HG03196 (cell line): ENCODE data around the gene TSHZ2.

Experiments
- ATAC-seq: cut with Tn5 transposase; IDR thresholded peaks from one replicate; pipeline ENCODE4 v1.9.1; 2021; ENCODE audit not compliant: unreplicated experiment

The TSHZ2 gene

DNA sequence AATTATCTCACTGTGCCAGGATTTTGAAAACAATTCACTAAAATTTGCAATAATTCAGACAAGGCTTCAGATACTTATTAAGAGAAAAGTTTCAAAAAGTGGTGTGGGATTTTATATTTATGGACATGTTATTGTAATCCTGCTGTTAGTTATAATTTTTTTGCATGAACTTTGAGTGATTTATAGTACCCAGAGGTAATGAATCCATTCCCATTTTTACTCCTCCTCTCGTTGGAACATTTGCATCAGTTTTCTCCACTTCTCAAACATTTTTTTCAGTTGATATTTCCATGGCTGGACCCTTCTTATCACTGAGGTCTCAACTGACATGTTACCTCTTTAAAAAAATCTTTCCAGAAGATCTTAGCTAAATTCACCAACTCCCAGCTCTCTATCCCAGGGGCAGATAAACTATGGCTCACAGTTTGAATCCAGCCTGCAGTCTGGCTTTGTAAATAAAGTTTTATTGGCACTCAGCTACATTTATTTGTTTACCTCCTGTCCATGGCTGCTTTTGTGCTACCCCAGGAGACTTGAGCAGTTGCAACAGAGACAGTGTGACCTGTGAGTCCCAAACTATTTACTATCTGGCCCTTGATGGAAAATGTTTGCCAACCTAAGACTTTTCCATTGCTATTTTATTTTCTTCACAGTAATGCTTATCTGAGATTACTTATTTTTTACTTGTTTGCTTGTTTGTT is 83.4 kb downstream of the TSHZ2 start:
- ATAC-seq: no peak

DNA sequence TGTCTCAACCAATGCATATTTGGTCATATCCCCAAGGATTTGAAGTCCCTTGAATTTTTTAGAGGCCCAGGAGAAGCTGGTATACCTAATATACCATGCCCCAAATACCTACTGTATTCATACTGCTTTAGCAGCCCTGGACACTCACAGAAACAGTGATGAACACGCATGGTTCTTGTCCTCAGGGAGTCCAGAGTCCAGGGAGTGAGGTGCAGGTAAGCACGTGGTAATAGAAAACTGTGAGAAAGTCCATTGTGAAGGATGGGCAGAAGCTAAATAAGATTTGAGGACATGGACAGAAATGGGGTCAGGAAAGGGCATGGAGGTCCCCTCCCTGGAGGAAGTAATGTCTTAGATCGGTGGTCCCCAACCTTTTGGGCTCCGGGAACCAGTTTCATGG is 85.4 kb downstream of the TSHZ2 start:
- no peak for ATAC-seq

DNA sequence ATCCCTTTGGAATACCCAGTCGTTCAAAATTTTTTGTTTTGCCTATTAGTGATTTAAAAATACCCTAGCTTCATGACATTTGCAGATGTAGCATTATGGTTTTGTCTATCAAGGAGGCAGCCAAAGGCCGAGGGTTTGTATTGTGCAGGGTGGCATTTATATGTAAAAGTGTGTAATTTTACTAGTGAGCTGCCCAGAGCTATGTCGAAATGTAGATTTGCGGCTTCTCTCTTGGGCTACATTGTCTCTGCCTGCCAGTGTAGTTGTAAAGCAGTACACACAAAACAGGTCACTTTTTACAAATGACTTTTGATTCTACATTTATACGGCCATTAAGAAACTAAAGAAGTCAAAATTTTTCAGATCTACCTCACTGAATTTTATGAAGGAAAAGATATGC is 87.7 kb downstream of the TSHZ2 start:
- no peak for ATAC-seq

DNA sequence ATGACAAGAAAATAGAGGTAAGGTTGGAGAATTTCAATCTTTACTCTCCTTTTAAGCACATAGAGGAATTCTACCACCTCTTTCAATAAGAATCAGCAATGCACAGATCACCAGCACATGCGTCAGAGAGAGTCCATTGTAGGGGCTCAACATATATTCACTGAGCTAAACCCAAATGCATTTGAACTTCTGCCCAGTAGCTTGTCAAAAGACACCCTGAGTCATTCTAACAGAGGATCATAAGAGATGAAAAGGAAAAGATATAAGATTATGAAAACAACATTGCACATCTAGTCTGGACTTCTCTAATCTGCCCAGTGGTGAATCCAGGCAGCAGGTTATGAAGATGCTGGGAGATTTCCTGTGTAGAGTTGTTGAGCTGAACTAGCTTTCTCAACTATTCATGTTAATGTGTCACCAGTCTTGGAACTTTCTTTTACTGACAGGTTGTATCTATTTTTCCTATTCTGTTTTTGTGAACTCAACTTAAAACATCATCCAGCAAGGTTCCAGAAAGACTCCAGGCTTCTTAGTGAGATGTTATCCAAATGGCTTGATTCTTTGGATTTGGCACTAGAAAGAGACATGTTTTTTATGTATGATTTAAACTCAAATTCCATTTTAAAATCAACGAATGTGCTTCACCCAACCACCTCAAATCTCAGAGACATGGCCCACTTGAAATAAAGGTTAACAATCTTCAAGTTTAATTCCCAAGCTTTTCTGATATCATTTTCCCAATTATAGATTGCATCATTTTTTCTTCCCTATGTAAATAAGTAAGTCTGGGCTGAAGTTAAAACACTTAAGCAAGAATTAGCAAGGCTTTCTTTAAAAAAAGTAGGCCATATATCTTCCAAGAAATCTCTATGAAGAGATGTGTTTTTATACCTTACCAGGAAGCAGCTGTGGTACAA is 89.3 kb downstream of the TSHZ2 start:
- ATAC-seq: no peak

DNA sequence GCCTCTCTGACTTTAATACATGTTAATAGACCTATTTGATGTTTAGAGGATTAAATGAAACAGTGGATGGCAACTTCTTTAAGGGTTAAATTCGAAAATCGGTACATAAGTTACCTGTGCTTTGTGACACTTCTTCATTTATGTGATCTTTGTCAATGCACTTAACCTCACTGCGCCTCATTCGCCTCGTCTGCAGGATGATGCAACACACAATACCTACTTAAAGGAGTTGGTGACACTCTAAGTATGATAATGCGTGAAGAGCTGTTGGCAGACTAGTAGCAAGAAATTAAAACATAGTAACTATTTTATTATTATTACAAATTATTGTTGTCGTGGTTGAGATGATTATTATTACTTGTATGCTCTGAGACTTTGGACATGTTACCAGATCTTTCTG is 92.8 kb downstream of the TSHZ2 start:
- ATAC-seq: no peak

DNA sequence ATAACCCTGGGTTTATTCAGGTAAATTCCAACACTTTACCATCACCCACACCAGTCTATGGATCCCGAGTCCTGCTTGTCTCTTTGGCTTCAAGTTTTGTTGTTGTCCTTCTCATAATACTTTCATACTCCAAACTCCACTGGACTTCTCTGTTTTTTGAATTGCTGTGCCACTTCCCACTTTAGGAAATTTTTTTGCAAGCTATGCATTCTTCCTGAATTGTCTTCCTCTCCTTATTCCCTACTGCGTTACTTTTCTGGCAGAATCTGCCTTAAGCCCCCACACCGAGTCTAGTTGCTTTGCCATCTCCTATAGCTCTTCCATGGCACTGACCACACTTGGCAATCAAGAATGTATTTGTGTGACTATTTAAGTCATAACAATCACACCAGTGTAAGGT is 96.1 kb downstream of the TSHZ2 start:
- no peak for ATAC-seq

DNA sequence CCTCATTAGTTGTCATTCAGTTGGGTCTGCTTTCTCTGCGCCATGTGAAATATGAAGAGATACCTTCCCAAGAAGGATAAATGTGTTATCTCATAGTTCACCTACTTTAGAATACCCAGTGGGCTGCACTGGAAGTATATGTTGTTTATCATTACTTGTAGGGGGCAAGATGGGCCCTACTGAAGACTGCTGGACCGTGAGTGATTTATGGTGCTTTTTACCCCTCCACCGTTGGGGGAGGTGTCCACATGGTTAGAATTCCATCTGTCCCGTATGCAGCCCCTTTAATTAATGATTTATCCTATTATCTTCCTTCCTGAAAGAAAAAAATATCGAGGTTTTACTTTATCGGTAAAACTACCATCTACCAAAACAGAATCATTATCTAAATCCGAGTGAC is 97.0 kb downstream of the TSHZ2 start:
- no peak for ATAC-seq

DNA sequence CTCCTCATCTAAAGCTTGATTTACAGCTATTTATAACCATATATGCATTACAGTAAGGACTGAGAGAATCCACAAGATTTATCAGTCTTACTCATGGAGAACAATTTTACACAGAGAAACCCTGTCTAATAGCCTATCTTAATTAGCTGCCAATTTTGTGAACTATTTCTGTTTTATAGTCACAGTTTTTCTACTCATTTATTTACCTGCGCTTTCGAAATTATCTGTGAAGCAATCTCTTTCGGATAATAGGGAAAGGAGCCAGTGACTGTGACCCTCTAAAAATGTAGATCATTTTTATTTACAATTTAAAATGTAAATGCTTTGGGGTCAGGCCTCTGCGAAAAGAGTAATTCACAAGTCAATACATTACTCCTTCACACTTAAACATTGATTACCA is 98.1 kb downstream of the TSHZ2 start:
- ATAC-seq: no peak

DNA sequence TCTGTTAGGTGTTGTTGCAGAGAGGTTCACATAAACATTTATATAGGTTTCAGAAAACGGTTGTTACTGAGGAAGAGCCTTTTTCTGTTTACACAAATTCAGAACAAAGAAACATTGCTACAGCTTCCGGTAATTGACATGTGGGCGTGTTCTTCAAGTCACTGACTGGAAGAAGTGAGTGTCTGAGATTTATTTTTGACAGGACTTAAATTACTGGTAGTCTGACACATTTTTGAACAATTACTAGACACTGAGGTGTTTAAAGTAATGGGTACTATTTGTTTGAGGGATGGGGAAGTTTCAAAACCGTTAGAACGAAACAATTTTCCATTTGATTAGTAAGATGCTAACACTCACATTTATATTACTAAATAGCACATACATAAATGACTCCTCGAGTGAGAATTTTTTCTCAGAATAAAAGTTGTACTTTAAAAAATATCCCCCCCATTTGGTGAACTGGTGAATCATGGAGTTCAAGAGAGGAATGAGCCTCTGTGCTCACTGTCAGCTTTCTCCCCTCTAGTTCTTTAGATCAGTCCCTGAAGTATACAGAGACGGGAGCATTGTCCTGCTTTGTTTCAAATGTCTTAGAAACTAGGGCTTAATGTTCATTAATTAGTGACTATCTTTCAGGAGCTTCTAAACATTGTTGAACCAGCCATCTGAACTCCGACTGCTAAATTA is 98.7 kb downstream of the TSHZ2 start:
- ATAC-seq: no peak

DNA sequence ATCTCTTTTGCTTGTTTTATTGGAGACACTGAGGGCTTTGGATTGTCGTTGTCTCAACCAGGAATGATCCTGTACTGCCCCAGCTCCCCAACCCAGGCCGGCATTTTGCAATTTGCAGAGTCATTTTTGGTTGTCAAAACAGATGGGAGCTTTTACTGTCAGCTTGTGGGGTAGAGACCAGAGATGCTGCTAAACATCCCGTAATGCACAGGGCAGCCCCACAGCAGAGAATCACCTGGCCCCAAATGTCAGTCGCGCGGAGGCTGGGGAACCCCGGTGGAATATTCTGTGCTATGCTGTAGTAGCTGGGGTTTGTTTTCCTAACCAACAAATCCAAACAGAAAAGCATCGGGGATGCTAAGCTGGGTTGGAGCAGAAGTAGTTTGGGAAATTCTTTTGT is 99.7 kb downstream of the TSHZ2 start:
- no peak for ATAC-seq

DNA sequence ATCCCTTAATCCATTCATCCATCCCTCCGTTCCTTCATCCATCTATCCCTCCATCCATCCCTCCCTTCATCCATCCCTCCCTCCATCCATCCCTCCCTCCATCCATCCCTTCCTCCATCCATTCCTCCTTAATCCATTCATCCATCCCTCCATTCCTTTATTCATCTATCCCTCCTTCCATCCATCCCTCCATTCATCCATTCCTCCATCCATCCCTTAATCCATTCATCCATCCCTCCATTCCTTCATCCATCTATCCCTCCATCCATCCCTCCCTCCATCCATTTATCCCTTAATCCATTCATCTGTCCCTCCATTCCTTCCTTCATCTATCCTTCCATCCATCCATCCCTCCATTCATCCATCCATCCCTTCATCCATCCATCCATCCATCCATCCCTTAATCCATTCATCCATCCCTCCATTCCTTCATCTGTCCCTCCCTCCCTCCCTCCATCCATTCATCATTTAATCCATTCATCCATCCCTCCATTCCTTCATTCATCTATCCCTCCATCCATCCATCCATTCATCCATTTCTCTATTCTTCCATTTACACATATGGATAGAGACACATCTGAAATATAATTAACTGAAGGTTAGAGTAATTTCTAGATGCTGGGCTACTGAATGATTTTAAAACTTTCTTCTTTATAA is 100.9 kb downstream of the TSHZ2 start:
- ATAC-seq: no peak

DNA sequence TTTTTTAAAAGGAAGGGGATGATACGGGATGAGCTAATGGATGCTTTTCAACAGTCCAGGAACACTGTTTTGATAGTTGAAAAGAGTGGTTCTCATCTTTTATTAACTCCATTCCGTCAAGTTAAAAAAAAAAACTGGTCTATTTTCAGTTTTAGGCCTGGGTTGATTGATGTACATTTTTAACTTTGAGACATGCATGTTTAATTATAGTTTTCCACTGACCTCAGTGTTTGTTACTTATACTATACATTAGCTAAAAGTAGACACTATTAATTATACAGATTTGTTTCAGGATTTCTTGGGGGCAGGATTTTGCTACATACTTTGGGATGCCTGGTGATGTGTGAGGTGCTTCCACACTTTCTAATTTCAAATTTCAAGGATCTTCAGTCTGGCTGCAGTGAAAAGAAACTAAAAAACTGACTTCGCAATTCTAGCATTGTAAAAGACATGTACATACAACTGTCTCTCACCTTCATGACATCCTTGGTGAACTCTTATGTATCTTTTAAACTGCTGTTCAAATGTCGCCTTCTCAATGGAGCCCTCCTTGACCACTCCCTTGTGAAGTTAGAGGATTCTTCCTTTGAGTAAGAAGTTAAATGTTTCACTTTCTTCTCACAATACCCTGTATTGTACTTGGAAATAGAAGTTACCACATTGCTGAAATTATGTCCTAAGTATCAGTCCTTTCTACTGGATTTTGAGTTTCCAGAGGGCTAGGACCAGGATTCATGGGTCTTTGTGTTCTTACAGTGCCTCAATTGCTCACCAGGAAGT is 101.7 kb downstream of the TSHZ2 start:
- no peak for ATAC-seq

DNA sequence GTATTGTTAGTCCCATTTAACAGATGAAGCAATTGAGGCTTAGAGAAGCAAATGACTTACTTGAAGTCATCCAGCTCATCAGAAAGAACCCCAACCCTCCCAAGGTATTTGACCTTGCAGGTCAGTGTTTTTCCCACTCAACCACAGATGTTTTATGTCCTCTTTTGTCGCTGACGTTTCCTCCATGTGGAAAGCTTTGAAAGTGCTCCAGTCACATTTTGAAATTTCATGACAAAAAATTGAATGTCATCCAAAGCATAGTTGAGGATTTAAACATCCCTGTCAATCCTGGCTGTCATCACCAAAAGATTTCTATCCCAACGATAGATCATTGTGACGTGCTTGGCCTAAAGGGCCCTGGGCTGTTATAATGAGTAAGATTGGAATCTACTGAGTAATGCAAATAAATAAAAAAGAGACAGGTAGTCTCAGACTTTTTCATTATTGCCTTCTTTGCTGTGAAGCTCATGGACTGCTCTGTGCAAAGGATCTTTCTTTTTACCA is 102.7 kb downstream of the TSHZ2 start:
- no peak for ATAC-seq

DNA sequence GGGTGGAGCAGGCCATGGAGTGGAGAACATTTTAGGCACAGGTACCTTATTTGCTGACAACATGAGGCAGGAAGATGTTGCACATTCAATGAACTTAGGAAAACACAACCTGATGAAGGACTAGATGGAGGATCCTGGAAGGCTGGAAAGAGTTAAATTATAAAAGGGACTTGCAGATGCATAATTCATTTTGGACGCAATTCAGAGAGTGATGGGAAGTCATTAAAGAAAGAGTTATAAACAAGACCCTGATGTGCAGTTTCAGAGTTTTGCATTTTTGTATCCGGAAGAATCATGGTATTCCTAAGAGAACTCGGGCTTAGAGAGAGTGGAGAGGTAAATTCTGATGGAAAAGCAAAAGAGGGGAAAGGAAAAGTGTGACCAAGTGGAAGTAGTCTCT is 104.5 kb downstream of the TSHZ2 start:
- no peak for ATAC-seq

DNA sequence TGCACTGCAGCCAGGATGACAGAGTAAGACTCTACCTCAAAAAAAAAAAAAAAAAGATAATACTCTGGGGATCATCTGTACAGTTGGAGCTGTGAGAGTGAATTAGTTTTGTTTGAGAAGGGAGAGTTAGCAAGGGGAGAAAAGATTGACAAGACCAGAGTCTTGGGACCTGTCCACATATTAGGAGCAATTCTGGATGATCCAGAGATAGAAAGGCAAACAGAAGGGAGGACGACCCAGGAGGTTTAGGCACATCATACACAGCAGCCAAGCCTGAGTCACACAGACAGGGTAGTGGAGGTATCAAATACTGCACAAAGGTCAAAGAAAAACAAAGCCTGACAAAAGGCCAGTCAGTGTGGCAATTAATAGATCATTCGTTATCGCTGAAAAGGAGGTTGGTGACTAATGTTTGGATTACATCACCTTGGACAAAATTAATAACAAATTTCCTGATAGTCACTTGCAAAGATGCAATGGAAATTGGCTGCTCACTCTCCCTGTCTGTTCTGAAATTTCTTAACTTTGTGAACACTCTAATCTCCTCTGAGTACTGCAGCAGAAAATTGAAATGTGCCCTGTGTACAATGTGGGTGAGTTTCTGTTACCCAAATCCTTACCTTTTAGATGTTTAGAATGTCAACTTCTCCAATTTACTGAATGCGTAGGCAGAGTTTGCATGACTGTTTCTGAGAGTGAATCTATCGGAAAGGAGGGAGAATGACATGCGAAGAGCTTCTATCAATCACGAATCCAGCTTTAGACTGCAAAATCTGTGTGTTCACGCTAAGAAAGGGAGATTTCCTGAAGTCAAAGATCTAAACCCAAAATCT is 105.4 kb downstream of the TSHZ2 start:
- no peak for ATAC-seq

DNA sequence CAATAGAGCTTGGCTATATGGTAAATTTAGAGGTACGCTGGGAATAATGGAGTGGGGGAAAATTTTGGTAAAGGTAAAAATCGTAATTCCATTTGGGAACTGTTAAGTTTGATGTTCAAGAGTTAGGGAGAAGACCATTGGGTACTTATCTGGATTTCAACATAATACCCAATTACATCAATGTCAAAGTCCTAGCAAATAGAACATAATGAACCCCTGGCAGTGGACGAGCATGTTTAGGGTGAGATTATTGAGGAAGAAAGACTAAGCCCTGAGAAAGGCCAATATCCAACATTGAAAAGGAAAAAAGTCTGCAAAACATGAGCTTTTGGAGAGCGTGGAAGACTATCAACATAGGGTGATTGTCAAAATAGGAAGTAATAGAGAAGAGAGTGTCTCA is 106.6 kb downstream of the TSHZ2 start:
- no peak for ATAC-seq

DNA sequence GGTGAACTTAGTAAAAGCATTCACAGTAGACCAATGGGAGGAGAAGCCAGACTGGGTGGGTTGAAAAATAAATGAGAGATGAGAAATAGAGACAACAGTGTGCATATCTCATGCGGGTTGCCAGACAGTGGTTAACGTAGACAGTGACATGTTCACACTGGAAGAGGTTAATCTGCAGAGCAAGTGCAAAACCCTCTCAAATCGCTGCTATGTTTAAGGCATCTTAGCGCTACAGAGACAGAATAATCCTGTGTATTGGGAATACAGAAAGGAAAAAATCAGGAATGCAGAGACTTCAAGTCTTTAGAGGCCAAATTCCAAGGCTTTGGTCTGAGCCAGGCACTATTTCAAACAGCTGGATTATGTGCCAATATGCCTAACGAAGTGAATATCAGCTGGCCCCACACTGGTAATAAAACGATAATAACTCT is 107.1 kb downstream of the TSHZ2 start:
- no peak for ATAC-seq

DNA sequence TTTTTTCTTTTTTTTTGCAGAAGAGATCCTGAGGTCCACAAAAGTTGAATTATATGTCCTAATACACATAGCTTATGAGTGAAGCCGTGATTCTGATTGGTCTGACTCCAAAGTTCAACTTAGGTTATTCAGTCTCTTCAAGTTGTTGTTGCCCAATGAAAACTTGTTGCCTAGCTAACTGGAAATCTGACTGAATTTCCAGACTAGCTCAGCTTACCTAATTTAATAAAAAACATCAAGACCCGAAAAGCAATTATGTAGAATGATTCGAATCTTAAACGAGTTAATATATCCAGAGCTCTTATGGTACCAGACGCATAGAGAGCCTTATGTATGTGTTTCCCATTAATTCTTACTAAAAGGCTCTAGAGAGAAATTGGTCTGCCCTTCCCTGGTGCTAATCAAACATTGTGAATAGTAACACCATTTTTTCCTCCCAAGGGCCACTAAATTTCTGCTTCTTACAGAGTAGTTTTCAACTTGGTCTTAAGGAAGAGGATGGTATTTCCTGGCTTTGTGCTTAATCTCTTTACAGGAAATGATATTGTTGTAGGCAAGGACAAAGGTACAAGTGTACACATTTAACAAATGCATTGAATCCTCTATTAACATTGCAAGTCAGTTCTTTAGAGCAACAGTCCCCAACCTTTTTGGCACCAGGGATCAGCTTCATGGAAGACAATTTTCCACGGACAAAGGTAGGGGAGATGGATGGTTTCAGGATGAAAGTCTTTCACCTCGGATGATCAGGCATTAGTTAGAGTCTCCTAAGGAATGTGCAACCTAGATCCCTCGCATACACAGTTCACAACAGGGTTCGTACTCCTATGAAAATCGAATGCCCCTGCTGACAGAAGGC is 107.9 kb downstream of the TSHZ2 start:
- no peak for ATAC-seq

DNA sequence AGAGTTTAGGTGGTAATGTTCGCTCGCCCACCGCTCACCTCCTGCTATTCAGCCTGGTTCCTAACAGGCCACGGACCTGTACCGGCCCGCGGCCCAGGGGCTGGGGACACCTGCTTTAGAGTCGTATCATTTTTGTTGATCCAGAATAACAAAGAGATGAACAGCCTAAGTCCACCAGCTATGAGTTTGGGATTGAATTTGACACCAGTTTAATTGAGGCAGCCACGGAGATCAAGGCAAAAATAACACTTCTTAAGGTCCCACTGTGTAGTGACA is 108.5 kb downstream of the TSHZ2 start:
- ATAC-seq: no peak
